OCI-LY3 (cell line): ENCODE results near the gene YIPF6.

Source experiments
- CTCF ChIP-seq: fragments of 200-600, 300-600 bp; sonication (generic); IDR thresholded peaks from 2 replicates; pipeline ENCODE4 v1.5.1; 2014; ENCODE audit warnings: antibody characterized with exemption, low read length, low read depth
- EZH2phosphoT487 ChIP-seq: fragments of 200-600 bp; shearing (Covaris generic); IDR thresholded peaks from 2 replicates; pipeline ENCODE4 v1.6.1; 2018; ENCODE audit warnings: antibody characterized with exemption, mixed run types, low read depth

- no peak for TF ChIP-seq CTCF
- TF ChIP-seq EZH2phosphoT487 = no peak
These were observed 34.1 kb upstream of the YIPF6 start for GRCh38 chrX:68464796-68465195.
